ENCODE measurements around the gene PTH1R.

DNA sequence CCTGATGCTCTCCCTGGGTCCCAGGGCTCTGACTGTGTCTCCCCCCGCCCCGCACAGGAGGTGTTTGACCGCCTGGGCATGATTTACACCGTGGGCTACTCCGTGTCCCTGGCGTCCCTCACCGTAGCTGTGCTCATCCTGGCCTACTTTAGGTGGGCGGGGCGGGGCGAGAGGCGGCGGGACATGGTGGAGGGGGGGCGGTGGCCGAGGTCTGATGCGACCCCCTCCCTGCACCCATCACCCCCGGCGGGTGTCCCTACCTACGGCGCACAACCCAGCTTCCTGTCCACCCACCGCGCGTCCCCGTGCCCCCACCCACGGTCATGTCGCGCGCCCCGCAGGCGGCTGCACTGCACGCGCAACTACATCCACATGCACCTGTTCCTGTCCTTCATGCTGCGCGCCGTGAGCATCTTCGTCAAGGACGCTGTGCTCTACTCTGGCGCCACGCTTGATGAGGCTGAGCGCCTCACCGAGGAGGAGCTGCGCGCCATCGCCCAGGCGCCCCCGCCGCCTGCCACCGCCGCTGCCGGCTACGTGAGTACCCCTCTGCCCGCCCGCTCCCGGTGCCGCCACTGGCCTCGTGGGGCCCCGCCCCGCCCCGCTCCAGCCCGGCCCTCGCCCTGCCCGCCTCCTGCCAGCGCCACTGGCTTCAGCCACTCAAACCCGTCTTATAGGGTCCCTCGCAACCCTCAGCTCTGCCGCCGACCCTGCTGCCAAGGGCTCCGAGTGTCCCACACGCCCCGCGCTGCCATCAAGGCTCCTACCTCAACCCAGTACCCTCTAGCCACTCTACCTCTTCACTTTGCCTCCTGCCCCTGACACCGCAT lies 21.0 kb downstream of the PTH1R start:
- TF ChIP-seq SRF (IDR thresholded peaks at IDR 0.05; ENCODE audit: low read depth) = no peak
- TF ChIP-seq, protein P1, sequence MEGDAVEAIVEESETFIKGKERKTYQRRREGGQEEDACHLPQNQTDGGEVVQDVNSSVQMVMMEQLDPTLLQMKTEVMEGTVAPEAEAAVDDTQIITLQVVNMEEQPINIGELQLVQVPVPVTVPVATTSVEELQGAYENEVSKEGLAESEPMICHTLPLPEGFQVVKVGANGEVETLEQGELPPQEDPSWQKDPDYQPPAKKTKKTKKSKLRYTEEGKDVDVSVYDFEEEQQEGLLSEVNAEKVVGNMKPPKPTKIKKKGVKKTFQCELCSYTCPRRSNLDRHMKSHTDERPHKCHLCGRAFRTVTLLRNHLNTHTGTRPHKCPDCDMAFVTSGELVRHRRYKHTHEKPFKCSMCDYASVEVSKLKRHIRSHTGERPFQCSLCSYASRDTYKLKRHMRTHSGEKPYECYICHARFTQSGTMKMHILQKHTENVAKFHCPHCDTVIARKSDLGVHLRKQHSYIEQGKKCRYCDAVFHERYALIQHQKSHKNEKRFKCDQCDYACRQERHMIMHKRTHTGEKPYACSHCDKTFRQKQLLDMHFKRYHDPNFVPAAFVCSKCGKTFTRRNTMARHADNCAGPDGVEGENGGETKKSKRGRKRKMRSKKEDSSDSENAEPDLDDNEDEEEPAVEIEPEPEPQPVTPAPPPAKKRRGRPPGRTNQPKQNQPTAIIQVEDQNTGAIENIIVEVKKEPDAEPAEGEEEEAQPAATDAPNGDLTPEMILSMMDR (IDR thresholded peaks at IDR 0.05 in 2 of 3, conservative IDR thresholded peaks at IDR 0.05 in 1 of 3; ENCODE audit: borderline replicate concordance in 1 of 3, insufficient read depth in 1 of 3, low read depth in 2 of 3, low read length in 2 of 3) = no peak

Measured in HCT116 (cell line).